Gastrocnemius medialis (tissue), 4 donors: Measurements from ENCODE around the gene CTNNBL1. TPM values are rescaled to one million over a fixed set of nuclear protein-coding genes. Genes with fewer than 3 reads are reported as not detected.

Source experiments
- ATAC-seq, 2 donors: fragments of 150-250 bp; one replicate each; pipeline ENCODE4 v1.9.1; 2016
- DNase-seq, 2 donors: peaks; one replicate each; pipeline ENCODE4 v3.0.0-alpha.2; 2019
- H3K27ac ChIP-seq, 4 donors: fragments of 200-600 bp; sonication (generic); 1 replicate in 1 of 4; 2 replicates in 3 of 4; pipeline ENCODE4 v1.5.1; 2016 to 2018; ENCODE audit warnings: mild to moderate bottlenecking in 2 of 4, moderate library complexity in 1 of 4
- H3K27me3 ChIP-seq, 3 donors: fragments of 200-600 bp; sonication (generic) in 2 of 3; 1 replicate in 1 of 3; 2 replicates in 2 of 3; pipeline versions ENCODE4 v1.5.1 to v1.6.0; 2016 to 2019; ENCODE audit warnings: mild to moderate bottlenecking in 1 of 3, moderate library complexity in 1 of 3
- H3K36me3 ChIP-seq, 2 donors: fragments of 200-600 bp; sonication (generic) in 1 of 2; one replicate each; pipeline ENCODE4 v1.5.1; 2017 to 2018
- H3K4me1 ChIP-seq, 2 donors: fragments of 200-600 bp; sonication (generic) in 1 of 2; one replicate each; pipeline ENCODE4 v1.5.1; 2016 to 2017; ENCODE audit warnings: mild to moderate bottlenecking in 2 of 2
- H3K4me3 ChIP-seq, 4 donors: fragments of 200-600 bp; sonication (generic) in 3 of 4; 1 replicate in 1 of 4; 2 replicates in 3 of 4; pipeline ENCODE4 v1.5.1; 2016 to 2019; ENCODE audit warnings: mild to moderate bottlenecking in 2 of 4
- H3K9me3 ChIP-seq, 3 donors: fragments of 200-600 bp; sonication (generic) in 2 of 3; 1 replicate in 1 of 3; 2 replicates in 2 of 3; pipeline ENCODE4 v1.5.1; 2016 to 2019
- POLR2A ChIP-seq, 2 donors: fragments of 450-650 bp; IDR thresholded peaks; one replicate each; pipeline ENCODE4 v1.6.1; 2017; ENCODE audit warnings: antibody characterized with exemption in 2 of 2, mild to moderate bottlenecking in 2 of 2, moderate library complexity in 2 of 2
- in situ Hi-C, 4 donors: fragments of 200-750 bp; cut with MboI; loops; one replicate each; pipeline versions ENCODE4 v1.15.0 to v1.8.0; 2017; ENCODE audit warnings: low sequenced_read_pairs in 4 of 4
- intact Hi-C: fragments of 100-400 bp; cut with DNase I; formaldehyde crosslinking; loops from one replicate; pipeline ENCODE4 v1.15.1; 2023; ENCODE audit warnings: low total_unique reads
- total RNA-seq, 4 donors: library from RNA; depleted of rRNA; stranded (reverse); fragments of >200 nt; gene quantifications; one replicate each; pipeline versions ENCODE4 v1.1.0 to v1.2.3, GENCODE V29; 2016
- TF ChIP-seq, protein P1 (sequence below), 5 experiments: fragments of 450-650 bp in 3 of 5; fragments of 200-600 bp in 2 of 5; sonication (generic) in 2 of 5; IDR thresholded peaks in 4 of 5; conservative IDR thresholded peaks in 1 of 5; 1 replicate in 4 of 5; 2 replicates in 1 of 5; pipeline ENCODE4 v1.5.1; 2016 to 2019; ENCODE audit warnings: antibody characterized with exemption in 5 of 5, mild to moderate bottlenecking in 3 of 5, moderate library complexity in 3 of 5

Gene CTNNBL1
- total RNA-seq, 4 donors from 2014 or later, result 23.1 to 35.4 (median 30.3) TPM

GRCh38 chr20:37723668-37724067, 29.8 kb downstream of the CTNNBL1 start:
- ATAC-seq (no peak), DNase-seq (no peak)
- H3K36me3 ChIP-seq, result no peaks in the 10 kb centered on the region
- no peak overlapping the region for H3K4me3 ChIP-seq
- no peak overlapping the region for H3K27ac ChIP-seq
- intact Hi-C loops, result no loop called here
- H3K27me3 ChIP-seq, result no peaks in the 10 kb centered on the region
- TF ChIP-seq POLR2A (IDR thresholded peaks at IDR 0.05), result no peak
- in situ Hi-C loops, result no loop called here
- peaks cover 31 to 43% of the 10 kb centered on the region in 2 donors for H3K4me1 ChIP-seq
- no peaks in the 10 kb centered on the region for H3K9me3 ChIP-seq

GRCh38 chr20:37725165-37725564, 31.3 kb downstream of the CTNNBL1 start:
- TF ChIP-seq, protein P1, sequence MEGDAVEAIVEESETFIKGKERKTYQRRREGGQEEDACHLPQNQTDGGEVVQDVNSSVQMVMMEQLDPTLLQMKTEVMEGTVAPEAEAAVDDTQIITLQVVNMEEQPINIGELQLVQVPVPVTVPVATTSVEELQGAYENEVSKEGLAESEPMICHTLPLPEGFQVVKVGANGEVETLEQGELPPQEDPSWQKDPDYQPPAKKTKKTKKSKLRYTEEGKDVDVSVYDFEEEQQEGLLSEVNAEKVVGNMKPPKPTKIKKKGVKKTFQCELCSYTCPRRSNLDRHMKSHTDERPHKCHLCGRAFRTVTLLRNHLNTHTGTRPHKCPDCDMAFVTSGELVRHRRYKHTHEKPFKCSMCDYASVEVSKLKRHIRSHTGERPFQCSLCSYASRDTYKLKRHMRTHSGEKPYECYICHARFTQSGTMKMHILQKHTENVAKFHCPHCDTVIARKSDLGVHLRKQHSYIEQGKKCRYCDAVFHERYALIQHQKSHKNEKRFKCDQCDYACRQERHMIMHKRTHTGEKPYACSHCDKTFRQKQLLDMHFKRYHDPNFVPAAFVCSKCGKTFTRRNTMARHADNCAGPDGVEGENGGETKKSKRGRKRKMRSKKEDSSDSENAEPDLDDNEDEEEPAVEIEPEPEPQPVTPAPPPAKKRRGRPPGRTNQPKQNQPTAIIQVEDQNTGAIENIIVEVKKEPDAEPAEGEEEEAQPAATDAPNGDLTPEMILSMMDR (IDR thresholded peaks at IDR 0.05 in 4 of 5, conservative IDR thresholded peaks at IDR 0.05 in 1 of 5), result no peak
- no peak for TF ChIP-seq POLR2A (IDR thresholded peaks at IDR 0.05)

GRCh38 chr20:37725855-37726254, 32.0 kb downstream of the CTNNBL1 start:
- ATAC-seq, result no peak
- H3K4me1 ChIP-seq, result peaks cover 52 to 63% of the 10 kb centered on the region in 2 donors

More at GRCh38 chr20:37725165-37725564, 31.3 kb downstream of the CTNNBL1 start:
- Histone ChIP-seq H3K27me3 (no peaks in the 10 kb centered on the region), H3K4me3 (no peak overlapping the region), H3K9me3 (no peaks in the 10 kb centered on the region), H3K36me3 (no peaks in the 10 kb centered on the region), H3K4me1 (peaks cover 46 to 58% of the 10 kb centered on the region in 2 donors), H3K27ac (no peak overlapping the region)
- in situ Hi-C loops (no loop called here), intact Hi-C loops (loop anchor here (5.0 kb wide), 1 partner anchor 57 kb away; no protein-coding TSS in a partner anchor)
- no peak for ATAC-seq
- no peak for DNase-seq

GRCh38 chr20:37726321-37726720, 32.5 kb downstream of the CTNNBL1 start:
- Histone ChIP-seq H3K4me1 (peaks cover 52 to 63% of the 10 kb centered on the region in 2 donors), H3K27ac (peak overlapping the region; percentile 60 to 80 (median 67)), H3K4me3 (no peak overlapping the region), H3K27me3 (no peaks in the 10 kb centered on the region), H3K36me3 (no peaks in the 10 kb centered on the region), H3K9me3 (no peaks in the 10 kb centered on the region)
- in situ Hi-C loops, result no loop called here
- intact Hi-C loops, result loop anchor here (2.0 to 5.0 kb wide), 2 partner anchors 34 to 56 kb away; no protein-coding TSS in a partner anchor
- ATAC-seq (peak; percentile 65 to 68), DNase-seq (no peak)
- TF ChIP-seq POLR2A (IDR thresholded peaks at IDR 0.05), result no peak
- TF ChIP-seq, protein P1 (IDR thresholded peaks at IDR 0.05 in 4 of 5, conservative IDR thresholded peaks at IDR 0.05 in 1 of 5), result no peak

More at GRCh38 chr20:37725855-37726254, 32.0 kb downstream of the CTNNBL1 start:
- no peaks in the 10 kb centered on the region for H3K9me3 ChIP-seq
- DNase-seq, result no peak
- H3K36me3 ChIP-seq, result no peaks in the 10 kb centered on the region
- peak overlapping the region; percentile 60 to 80 (median 67) for H3K27ac ChIP-seq
- no peaks in the 10 kb centered on the region for H3K27me3 ChIP-seq
- in situ Hi-C loops (no loop called here), intact Hi-C loops (loop anchor here (2.0 to 5.0 kb wide), 2 partner anchors 33 to 56 kb away; no protein-coding TSS in a partner anchor)
- H3K4me3 ChIP-seq, result no peak overlapping the region
- no peak for TF ChIP-seq POLR2A (IDR thresholded peaks at IDR 0.05)
- TF ChIP-seq, protein P1 (IDR thresholded peaks at IDR 0.05 in 4 of 5, conservative IDR thresholded peaks at IDR 0.05 in 1 of 5), result no peak

- no peak for TF ChIP-seq POLR2A (IDR thresholded peaks at IDR 0.05)
- TF ChIP-seq, protein P1 (IDR thresholded peaks at IDR 0.05 in 4 of 5, conservative IDR thresholded peaks at IDR 0.05 in 1 of 5), result no peak
- Histone ChIP-seq H3K9me3 (no peaks in the 10 kb centered on the region), H3K36me3 (no peaks in the 10 kb centered on the region), H3K27me3 (no peaks in the 10 kb centered on the region), H3K4me1 (peaks cover 52 to 63% of the 10 kb centered on the region in 2 donors), H3K4me3 (no peak overlapping the region), H3K27ac (peak overlapping the region; percentile 60 to 80 (median 67))
- in situ Hi-C loops (no loop called here), intact Hi-C loops (loop anchor here (2.0 to 5.0 kb wide), 2 partner anchors 34 to 55 kb away; no protein-coding TSS in a partner anchor)
- DNase-seq (peak in 1 of 2 donors; percentile 19), ATAC-seq (peak; percentile 68 to 83)
These were observed 33.4 kb downstream of the CTNNBL1 start for GRCh38 chr20:37726971-37727956.
